Natural killer cell treated with Interleukin-12 subunit alpha and Interleukin-12 subunit beta and Interleukin-15 and Interleukin-18, amount 100 ng/mL, for 72 hours (primary cell): ENCODE data around the gene IL32. TPM values are rescaled to one million over a fixed set of nuclear protein-coding genes. Genes with fewer than 3 reads are reported as not detected.

Experiments used
- ATAC-seq, 2 donors: fragments of 150-1000 bp; cut with Tn5 transposase in 1 of 2; sonication (Bioruptor Pico), chemical (Tn5 transposase) in 1 of 2; 2 replicates each; pipeline ENCODE4 v1.10.0; 2021
- DNase-seq: peaks from one replicate; pipeline ENCODE4 v3.0.0; 2022; ENCODE audit warnings: low spot score
- H3K27ac Mint-ChIP-seq, 2 donors: 1 replicate in 1 of 2; 2 replicates in 1 of 2; pipeline ENCODE4 v1.8.0; 2022; ENCODE audit warnings: mixed read lengths in 2 of 2, mild to moderate bottlenecking in 1 of 2, moderate library complexity in 1 of 2
- H3K27me3 Mint-ChIP-seq, 2 donors: 1 replicate in 1 of 2; 2 replicates in 1 of 2; pipeline ENCODE4 v1.8.0; 2022; ENCODE audit warnings: mixed read lengths in 2 of 2
- H3K36me3 Mint-ChIP-seq: one replicate; pipeline ENCODE4 v1.8.0; 2022; ENCODE audit warnings: mixed read lengths
- H3K4me1 Mint-ChIP-seq, 2 donors: 1 replicate in 1 of 2; 2 replicates in 1 of 2; pipeline ENCODE4 v1.8.0; 2022; ENCODE audit warnings: low read depth in 2 of 2, mixed read lengths in 2 of 2, mild to moderate bottlenecking in 1 of 2
- H3K4me3 Mint-ChIP-seq: one replicate; pipeline ENCODE4 v1.8.0; 2022; ENCODE audit warnings: mixed read lengths
- H3K9me3 Mint-ChIP-seq: 2 replicates; pipeline ENCODE4 v1.8.0; 2022; ENCODE audit warnings: mixed read lengths
- total RNA-seq, 2 donors: library from RNA; stranded (reverse); gene quantifications; one replicate each; pipeline ENCODE4 v1.2.3, GENCODE V29; 2022

The IL32 gene
- total RNA-seq, 2 donors from 2014 or later = 678 to 1,235 TPM

DNA sequence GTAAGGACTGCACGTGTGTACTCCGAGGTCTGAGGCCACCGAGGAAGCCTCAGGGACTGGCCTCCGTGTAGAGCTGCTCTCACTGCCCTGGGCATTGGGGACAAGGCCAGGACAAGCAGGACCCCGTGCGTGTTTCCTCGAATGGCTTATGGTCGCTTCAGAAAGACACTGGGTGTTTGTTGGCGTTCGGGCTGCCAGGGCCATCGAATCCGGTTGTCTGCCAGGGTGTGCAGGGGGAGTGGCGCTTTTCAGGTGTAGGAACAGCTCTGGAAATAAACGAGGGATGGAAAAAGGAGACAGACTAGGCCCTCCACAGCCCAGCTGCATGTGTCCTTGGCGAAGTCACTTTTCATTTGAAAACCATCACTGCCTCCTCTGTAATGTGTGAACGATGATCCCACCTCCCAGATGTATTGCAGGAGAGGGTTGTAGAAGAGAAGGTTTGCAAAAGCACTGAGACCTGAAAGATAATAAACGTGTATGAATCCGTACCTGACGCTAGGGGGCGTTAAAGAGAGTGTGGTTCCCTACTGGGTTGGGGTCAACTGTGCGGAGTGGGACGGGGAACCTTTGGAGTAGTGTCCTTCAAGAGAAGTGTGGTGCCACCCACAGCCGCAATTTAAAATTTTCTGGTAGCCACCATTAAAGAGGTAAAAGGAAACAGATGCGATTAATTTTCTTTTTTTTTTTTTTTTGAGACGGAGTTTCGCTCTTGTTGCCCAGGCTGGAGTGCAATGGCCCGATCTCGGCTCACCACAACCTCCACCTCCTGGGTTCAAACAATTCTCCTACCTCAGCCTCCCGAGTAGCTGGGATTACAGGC lies 35.8 kb downstream of the IL32 start:
- Mint-ChIP-seq H3K4me3 (peak overlapping the region; percentile 70), H3K27me3 (no peaks in the 10 kb centered on the region), H3K9me3 (no peaks in the 10 kb centered on the region), H3K36me3 (no peaks in the 10 kb centered on the region), H3K4me1 (peaks cover 35 to 36% of the 10 kb centered on the region in 2 donors), H3K27ac (peak overlapping the region; percentile 73 to 95)
- peak in 1 of 2 donors; percentile 35 for ATAC-seq
- DNase-seq = peak; percentile 77

DNA sequence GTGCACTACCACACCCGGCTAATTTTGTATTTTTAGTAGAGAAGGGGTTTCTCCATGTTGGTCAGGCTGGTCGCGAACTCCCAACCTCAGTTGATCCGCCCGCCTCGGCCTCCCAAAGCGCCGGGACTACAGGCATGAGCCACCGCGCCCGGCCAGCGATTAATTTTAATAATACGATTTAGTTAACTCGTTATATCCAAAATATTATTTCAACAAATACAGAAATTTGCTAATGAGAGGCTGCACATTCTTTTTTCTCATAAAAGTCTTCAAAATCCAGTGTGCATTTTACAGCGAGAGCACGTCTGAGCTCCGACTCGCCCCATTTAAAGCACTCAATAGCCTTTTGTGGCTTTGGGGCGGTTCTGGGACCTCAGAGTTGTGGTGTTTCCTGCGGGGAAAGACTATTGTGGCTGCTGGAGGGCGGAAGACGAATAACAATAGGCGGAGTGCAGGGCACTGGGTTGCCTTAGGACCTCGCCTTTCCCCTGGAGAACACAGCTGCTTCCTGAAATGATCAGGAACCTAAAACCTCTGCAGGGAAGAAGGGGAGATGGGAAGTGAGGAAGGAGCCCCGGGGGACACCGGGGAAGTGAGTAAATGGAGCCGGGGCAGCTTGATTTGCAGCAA lies 36.5 kb downstream of the IL32 start:
- H3K36me3 Mint-ChIP-seq = no peaks in the 10 kb centered on the region
- no peaks in the 10 kb centered on the region for H3K27me3 Mint-ChIP-seq
- peak overlapping the region; percentile 73 for H3K4me3 Mint-ChIP-seq
- no peak for ATAC-seq
- DNase-seq = peak; percentile 71
- peak overlapping the region; percentile 73 to 95 for H3K27ac Mint-ChIP-seq
- H3K4me1 Mint-ChIP-seq = peaks cover 38% of the 10 kb centered on the region in 2 donors
- H3K9me3 Mint-ChIP-seq = no peaks in the 10 kb centered on the region

GRCh38 chr16:3106205-3106928 lies 40.9 kb downstream of the IL32 start:
- Mint-ChIP-seq H3K9me3 (no peaks in the 10 kb centered on the region), H3K4me3 (peak overlapping the region; percentile 87)

GRCh38 chr16:3112058-3112880 lies 46.8 kb downstream of the IL32 start, which contains the start of gene ZNF205:
TSS of gene ZNF205 (plus strand) at chr16:3112586. CDS start at chr16:3113431, 845 bp downstream.
- H3K4me1 Mint-ChIP-seq = peaks cover 2 to 7% of the 10 kb centered on the region in 2 donors
- H3K9me3 Mint-ChIP-seq = no peaks in the 10 kb centered on the region
- peaks cover 0 to 3% of the 10 kb centered on the region in 2 donors for H3K27me3 Mint-ChIP-seq
- ATAC-seq (no peak), DNase-seq (no peak)
- no peaks in the 10 kb centered on the region for H3K36me3 Mint-ChIP-seq
- no peak within 1 kb of the TSS for H3K27ac Mint-ChIP-seq
- H3K4me3 Mint-ChIP-seq = no peak within 1 kb of the TSS

More at GRCh38 chr16:3106205-3106928, 40.9 kb downstream of the IL32 start:
- H3K36me3 Mint-ChIP-seq = no peaks in the 10 kb centered on the region
- ATAC-seq (peak; percentile 96 to 97), DNase-seq (peak; percentile 94)
- H3K27me3 Mint-ChIP-seq = no peaks in the 10 kb centered on the region
- peaks cover 27 to 29% of the 10 kb centered on the region in 2 donors for H3K4me1 Mint-ChIP-seq
- peak overlapping the region; percentile 89 to 96 for H3K27ac Mint-ChIP-seq

GRCh38 chr16:3112881-3113574 lies 47.6 kb downstream of the IL32 start:
- H3K36me3 Mint-ChIP-seq = no peaks in the 10 kb centered on the region
- peaks cover 0 to 3% of the 10 kb centered on the region in 2 donors for H3K27me3 Mint-ChIP-seq
- no peak overlapping the region for H3K27ac Mint-ChIP-seq
- no peak for DNase-seq
- peaks cover 0 to 4% of the 10 kb centered on the region in 2 donors for H3K4me1 Mint-ChIP-seq
- no peaks in the 10 kb centered on the region for H3K9me3 Mint-ChIP-seq
- no peak overlapping the region for H3K4me3 Mint-ChIP-seq
- ATAC-seq = no peak

- ATAC-seq = no peak
These were observed 48.5 kb downstream of the IL32 start for GRCh38 chr16:3113765-3114479.

GRCh38 chr16:3115003-3115402 lies 49.6 kb downstream of the IL32 start:
- Mint-ChIP-seq H3K4me3 (no peak overlapping the region), H3K36me3 (no peaks in the 10 kb centered on the region), H3K9me3 (no peaks in the 10 kb centered on the region), H3K4me1 (peaks cover 0 to 4% of the 10 kb centered on the region in 2 donors), H3K27ac (no peak overlapping the region), H3K27me3 (peaks cover 0 to 3% of the 10 kb centered on the region in 2 donors)
- ATAC-seq = no peak
- no peak for DNase-seq

More at GRCh38 chr16:3113765-3114479, 48.5 kb downstream of the IL32 start:
- no peaks in the 10 kb centered on the region for H3K36me3 Mint-ChIP-seq
- peaks cover 0 to 4% of the 10 kb centered on the region in 2 donors for H3K4me1 Mint-ChIP-seq
- no peak overlapping the region for H3K27ac Mint-ChIP-seq
- no peak overlapping the region for H3K4me3 Mint-ChIP-seq
- H3K27me3 Mint-ChIP-seq = peaks cover 0 to 3% of the 10 kb centered on the region in 2 donors
- H3K9me3 Mint-ChIP-seq = no peaks in the 10 kb centered on the region
- DNase-seq = no peak

GRCh38 chr16:3115561-3115960 lies 50.1 kb downstream of the IL32 start:
- H3K4me3 Mint-ChIP-seq = no peak overlapping the region
- peaks cover 0 to 3% of the 10 kb centered on the region in 2 donors for H3K27me3 Mint-ChIP-seq
- H3K27ac Mint-ChIP-seq = no peak overlapping the region
- peaks cover 0 to 4% of the 10 kb centered on the region in 2 donors for H3K4me1 Mint-ChIP-seq
- no peaks in the 10 kb centered on the region for H3K36me3 Mint-ChIP-seq
- no peak for DNase-seq
- peak in 1 of 2 donors; percentile 4 for ATAC-seq
- no peaks in the 10 kb centered on the region for H3K9me3 Mint-ChIP-seq

- Mint-ChIP-seq H3K27ac (no peak overlapping the region), H3K4me1 (peaks cover 2 to 6% of the 10 kb centered on the region in 2 donors), H3K9me3 (no peaks in the 10 kb centered on the region), H3K27me3 (no peaks in the 10 kb centered on the region), H3K36me3 (no peaks in the 10 kb centered on the region), H3K4me3 (no peak overlapping the region)
- DNase-seq (no peak), ATAC-seq (no peak)
These were observed 52.9 kb downstream of the IL32 start for GRCh38 chr16:3118204-3118790.

DNA sequence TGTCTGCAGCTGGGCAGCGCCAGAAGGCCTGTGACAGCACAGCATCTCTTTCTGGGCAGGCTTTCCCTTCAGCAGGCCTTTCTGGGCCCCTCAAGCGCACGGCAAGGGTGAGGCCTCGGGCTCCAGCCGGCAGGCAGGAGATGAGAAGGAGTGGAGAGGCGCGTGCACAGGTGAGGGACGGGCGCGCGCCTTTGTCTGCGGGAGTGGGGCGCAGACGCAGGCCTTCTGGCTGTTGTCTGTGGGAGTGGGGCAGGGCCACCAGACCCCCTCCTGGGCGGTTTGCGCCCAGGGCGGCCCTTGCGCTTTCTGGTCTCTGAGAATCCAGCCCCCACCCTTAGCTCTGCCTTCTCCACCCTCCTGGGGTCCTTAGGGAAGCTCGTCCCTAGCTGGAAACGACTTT lies 53.4 kb downstream of the IL32 start:
- no peaks in the 10 kb centered on the region for H3K27me3 Mint-ChIP-seq
- DNase-seq (no peak), ATAC-seq (no peak)
- peaks cover 6 to 10% of the 10 kb centered on the region in 2 donors for H3K4me1 Mint-ChIP-seq
- H3K36me3 Mint-ChIP-seq = no peaks in the 10 kb centered on the region
- no peak overlapping the region for H3K27ac Mint-ChIP-seq
- H3K4me3 Mint-ChIP-seq = no peak overlapping the region
- H3K9me3 Mint-ChIP-seq = no peaks in the 10 kb centered on the region
